IPS DF 19.7 (cell line): Measurements from ENCODE around the gene SEC16A.

Source experiments
- DNase-seq: peaks from one replicate; pipeline ENCODE4 v3.0.0-alpha.2; 2013; ENCODE audit warnings: low read depth, low spot score

The SEC16A gene

DNA sequence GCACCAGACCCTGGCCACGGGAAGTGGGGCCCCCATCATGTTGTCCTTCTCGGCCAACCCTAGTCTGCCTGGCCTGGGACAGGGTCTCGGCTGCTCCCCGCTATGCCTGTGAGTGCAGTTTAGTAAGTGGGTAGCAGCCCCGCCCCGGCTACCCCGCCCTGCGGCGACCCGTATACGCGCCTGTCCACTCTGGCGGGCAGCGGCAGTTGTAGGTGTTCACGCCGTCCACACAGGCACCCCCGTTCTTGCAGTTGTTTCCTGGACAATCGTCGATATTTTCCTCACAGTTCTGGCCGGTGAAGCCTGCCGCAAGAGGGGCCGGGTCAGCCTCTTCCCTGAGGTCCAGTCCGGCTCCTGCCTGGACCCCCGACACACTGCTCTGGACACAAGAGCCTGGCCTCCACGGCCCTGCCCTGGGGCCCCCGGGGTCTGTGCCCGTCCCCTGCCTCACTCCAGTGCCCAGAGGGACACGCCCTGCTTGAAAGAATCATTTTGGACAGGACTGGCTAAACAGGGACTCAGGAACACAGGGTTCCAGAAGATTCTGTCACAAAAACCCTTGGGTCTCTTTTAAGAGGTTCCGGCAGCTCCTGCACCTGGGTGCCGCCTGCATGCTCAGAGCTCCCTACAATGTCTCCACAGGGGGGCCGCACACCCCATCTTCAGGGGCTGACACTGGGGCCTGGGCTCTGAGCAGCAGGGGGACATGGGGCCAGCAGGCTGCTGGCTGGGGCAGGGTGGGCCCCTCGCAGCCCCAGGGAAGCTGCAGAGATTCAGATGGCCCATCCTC lies 36.6 kb upstream of the SEC16A start:
- no peak for DNase-seq

DNA sequence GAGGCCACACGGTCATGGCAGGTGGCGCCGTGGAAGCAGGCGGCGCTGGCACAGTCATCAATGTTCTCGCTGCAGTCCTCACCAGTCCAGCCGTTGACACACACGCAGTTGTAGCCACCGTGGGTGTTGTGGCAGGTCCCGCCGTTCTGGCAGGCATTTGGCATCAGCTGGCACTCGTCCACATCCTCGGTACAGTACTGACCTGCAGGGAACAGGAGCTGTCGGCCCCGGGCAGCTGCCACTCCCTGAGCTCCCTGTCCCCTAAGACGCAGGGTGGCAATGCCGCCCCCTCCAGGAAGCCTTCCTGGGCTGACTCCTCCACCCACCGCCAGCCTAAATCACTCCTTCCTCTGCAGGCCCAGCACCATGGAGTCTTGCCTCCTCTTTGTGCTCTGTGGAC lies 35.8 kb upstream of the SEC16A start:
- no peak for DNase-seq

DNA sequence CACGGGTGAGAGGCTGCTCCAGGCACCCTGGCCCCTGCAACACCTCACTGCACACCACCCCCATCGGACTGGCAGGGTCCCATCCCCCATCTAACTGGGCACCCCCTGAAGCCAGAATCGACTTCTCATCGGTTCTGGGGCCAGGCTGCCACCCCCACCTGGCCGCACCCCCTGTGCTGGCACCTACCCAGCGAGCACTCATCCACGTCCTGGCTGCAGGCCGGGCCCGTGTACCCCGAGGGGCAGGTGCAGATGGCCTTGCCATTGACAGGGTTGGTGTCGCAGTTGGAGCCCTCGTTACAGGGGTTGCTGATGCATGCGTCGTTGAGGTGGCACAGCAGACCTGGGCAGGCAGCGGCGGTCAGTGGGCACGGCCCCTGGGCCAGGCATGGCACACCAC lies 35.1 kb upstream of the SEC16A start:
- DNase-seq, result no peak

DNA sequence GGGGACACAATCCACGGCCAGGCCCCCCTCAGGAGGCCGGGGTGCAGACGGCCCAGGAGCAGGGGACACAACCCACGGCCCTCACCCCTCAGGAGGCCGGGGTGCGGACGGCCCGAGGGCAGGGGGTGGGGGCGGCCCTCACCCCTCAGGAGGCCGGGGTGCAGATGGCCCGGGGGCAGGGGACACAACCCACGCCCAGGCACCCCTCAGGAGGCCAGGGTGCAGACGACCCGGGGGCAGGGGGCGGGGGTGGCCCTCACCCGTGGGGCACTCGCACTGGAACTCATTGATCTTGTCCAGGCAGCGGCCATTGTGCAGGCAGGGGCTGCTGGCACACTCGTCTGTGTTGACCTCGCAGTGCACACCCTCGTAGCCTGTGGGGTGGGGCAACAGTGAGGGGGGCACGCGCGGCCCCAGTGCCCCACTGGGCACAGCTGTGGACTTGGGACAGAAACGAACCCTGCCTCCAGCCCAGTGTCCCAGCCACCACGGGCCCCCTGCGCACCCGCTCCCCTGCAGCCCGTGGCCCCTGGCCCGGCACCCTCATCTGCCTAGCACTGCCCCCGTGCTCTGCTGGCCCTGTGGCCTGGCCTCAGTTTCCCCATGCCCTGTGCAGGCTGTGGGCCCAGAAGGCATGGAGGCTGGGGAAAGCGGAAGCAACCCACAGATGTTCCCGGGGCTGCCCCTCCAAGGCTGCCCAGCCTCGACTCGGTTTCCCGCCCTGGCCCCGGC lies 34.3 kb upstream of the SEC16A start:
- no peak for DNase-seq

DNA sequence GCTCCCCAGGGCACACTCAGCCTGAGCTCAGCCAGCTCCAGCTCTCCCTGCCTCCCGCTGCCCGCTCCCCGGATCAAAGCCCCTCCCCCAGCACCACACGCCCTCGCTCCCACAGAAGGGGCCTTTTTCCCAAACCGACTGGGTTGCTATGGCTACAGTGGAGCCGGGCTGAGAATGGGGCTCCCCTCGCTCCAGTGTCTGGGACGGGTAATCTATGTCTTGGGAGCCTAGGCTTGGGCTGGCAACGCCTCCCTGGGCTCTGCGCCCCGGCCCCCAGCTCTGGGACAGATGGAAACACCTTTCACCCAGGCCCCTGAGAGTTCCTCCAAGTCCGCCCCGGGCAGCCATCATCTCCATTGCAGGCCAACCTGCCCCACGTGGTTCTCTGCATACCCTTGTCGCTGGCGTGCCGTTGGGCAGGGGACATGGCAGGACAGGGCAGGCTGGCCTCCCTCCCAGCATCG lies 33.4 kb upstream of the SEC16A start:
- no peak for DNase-seq

DNA sequence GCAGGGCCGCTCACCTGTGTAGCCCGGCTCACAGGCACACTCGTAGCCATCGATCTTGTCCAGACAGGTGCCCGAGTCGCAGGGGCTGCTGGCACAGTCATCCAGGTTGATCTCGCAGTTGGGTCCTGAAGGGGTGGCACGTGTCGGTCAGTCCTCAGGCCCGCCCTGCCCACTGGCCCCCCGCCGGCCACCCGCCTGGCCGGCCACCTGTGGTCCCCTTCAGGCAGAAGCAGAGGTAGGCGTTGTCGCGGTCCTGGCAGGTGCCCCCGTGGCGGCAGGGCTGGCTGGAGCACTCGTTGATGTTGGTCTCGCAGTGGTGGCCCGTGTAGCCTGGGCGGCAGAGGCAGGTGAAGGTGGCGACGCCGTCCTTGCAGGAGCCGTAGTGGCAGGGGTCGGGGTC lies 32.4 kb upstream of the SEC16A start:
- no peak for DNase-seq

DNA sequence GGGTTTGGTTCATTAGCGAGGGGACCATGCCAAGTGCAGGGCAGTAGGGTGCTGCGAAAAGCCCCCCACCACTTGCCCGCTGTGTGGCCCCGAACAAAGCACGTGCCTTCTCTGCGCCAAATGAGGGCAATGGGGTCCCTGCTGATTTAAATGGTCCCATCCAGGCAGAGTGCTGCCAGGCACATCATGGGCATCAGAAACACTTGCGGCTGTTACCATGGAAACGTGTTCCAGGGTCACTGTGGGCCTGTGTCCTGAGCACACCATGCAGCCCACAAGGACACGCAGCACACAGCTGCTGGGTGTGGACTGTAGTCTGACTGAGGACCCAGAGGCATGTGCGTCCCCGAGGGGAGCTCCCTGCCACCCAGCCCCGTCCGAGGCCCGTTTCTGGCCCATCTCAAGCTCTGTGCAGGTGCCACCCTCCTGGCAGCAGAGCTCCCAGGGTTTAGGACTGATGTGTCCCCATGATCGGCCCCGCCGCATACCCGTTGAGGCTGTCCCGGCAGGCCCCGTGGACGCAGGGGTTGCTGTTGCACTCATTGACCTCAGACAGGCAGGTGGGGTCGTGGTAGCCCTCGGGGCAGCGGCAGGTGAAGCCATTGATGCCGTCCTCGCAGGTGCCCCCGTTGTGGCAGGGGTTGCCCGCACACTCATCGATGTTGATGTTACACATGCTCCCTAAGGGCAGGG lies 31.3 kb upstream of the SEC16A start:
- DNase-seq, result no peak

DNA sequence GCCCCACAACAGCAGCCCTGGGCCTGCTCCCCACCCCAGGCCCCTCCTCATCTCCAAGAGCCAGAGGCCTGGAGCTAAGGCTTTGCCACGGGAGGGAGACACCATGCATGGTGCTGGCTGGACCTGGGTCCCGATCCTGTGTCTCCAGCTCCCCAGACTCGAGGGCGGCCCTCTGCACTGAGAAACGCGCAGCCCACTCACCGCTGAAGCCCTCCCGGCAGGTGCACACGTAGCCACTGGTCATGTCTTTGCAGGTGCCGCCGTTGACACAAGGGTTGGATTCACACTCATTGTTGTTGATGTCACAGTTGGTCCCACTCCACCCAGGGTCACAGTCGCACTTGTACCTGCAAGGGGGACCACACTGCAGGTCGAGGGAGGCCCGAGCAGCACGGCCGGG lies 30.4 kb upstream of the SEC16A start:
- no peak for DNase-seq

DNA sequence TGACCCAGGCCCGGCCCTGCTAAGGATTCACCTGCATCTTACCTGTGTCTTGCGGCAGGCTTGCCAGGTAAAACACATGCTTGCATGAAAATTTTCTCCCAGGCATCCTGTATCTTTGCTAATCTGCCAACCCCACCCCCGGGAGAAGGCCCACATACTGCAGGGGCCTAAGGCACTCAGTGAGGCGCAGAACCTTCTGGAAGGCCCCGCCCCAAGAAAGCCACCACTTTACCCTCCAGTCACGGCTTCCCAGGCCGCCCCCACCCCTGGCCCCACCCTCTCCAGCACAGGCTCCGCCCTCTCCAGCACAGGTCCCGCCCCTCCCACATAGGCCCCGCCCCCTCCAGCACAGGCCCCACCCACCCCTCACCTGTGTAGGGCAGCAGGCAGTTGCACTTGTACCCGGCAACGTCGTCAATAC lies 29.8 kb upstream of the SEC16A start:
- DNase-seq, result no peak

DNA sequence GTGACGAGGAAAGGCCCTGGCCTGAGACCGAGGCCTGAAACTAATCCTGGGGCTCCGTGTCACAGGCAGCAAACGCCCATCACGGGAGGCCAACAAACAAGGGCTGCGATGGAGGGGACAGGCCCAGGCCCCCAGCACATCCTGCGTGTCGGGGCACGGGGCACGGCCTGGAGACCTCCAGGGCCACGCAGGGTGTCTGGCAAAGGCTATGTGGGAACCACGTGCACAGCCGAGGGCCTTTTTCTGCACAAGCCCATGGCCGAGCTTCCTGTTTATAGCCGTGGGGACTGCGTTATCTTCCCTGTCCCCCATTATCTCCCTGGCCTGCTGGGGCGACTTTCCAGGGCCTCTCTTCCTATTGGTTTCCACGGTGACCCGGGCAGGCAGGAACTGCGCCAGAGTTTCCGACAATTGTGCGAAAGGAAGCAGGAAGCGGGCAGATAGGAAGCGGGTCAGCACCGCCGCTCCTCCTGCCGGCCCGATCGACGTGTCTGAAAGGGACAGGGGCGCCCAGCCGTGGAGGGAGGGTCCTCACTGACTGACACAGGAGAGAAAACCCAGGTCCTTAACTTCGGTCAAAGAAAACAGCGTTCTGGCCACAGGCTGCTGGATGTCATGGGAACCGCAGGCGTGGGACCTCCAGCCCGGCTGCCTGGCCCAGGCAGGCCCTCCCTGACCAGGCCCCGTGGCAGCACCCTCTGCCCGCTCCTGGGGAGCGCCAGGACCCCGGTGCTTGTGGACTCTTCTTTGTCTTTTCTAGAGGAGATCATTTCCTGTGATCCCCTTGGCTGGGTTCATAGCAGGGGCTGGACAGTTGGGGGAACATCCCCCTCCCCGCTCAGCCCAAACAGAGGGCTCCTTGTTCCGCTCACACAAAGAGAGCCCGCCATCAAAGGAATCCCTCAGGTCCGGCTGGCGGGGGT lies 29.1 kb upstream of the SEC16A start:
- no peak for DNase-seq

DNA sequence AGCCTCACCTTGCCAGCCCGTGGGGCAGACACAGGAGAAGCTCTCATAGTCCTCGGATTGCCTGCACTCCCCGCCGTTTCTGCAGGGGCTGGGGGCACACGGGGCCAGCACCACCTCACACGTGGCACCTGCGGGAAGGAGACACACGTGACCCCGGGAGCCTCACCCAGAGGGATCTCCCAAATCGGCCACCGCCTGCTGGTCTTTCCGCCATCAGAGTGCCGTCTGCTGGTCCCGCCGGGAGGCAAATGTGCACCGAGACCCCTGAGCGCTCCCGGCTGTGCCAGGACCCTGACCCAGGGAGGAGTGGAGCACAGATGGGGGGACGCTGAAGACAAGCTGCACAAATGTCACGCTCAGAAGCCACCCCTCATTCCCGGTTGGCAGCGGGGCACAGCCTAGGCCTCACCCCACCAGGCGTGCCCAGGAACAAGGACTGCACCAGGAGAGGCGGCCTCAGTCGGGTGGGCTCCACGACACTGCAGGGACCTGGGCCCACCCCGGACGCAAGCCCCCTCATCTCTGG lies 28.4 kb upstream of the SEC16A start:
- no peak for DNase-seq

DNA sequence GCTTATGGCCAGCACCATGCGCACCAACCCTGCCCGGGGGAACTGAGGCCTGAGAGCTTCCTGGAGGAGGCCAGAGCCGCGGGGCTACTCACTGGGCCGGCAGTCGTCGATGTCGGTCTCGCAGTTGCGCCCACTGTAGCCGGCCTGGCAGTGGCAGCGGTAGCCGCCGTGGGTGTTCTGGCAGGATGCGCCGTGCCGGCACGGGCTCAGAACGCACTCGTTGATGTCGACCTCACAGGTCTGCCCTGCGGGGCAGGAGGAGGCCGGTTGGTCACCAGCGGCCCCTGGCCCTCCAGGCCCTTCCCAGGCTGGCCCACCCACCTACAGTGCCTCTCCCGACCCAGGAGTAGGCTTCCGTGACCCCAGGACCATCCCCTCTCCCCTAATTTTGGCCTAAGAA lies 27.7 kb upstream of the SEC16A start:
- DNase-seq, result no peak

DNA sequence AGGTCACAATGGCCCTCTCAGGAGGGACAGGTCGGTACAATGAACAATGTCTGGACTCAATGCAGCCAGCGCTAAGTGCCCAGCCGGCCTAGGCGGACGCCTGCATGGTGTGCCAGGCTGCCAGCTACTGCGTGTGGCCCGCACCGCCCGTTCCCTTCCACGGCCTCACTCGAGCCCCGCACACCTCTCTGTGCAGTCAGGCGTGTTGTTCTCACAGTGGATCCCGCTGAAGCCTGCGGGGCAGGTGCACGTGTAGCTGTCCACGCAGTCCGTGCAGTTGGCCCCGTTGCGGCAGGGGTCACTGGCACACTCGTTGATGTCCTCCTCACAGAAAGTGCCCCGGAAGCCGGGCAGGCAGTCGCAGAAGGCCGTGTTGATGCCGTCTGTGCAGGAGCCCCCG lies 26.7 kb upstream of the SEC16A start:
- DNase-seq, result no peak

DNA sequence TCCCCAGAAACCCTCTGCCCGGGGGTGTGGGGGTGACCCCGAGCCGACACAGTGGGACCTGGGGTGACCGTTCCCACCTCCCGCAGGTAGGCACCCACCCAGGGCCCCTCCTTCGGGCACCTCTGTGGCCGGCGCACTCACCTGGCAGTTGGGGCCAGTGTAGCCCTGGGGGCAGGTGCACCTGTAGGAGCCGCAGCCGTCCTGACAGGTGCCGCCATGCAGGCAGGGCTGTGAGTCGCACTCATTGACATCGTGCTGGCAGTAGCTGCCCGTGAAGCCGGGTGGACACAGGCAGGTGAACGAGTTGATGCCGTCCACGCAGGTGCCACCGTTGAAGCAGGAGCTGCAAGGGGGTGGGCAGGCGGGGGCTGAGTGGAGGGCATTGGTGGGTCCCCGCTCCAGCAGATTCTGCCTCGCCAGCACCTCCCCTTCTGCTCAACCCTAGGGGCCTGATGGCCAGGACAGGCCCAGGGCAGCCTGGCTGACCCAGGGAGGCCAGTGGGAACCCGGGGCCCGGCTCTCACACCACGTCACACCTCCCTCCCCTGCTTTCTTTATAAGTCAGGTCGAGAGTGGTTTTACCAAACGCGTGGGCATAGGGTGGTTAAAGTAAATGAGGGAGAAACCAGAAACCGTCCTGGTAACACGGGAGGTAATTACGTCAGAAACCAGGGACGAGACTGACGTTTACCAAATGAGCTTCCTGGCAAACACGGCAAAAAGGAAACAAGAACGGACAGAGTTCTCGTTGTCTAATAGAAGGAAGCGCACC lies 26.1 kb upstream of the SEC16A start:
- no peak for DNase-seq

DNA sequence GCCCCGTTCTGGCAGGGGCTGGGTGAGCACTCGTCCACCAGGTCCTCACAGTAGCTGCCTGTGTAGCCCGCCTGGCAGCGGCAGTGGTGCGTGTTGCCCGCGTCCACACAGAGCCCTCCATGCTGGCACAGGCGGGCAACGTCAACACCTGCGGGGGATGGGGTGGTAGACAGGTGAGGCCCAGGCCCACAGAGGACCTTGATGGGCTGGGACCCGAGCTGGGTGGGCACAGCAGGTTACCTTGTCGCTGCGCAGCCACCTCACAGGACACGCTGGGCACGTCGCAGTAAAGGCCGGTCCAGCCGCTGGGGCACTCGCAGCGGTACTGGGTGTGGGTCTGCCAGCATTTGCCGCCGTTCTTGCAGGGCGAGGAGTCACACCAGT lies 25.1 kb upstream of the SEC16A start:
- no peak for DNase-seq

DNA sequence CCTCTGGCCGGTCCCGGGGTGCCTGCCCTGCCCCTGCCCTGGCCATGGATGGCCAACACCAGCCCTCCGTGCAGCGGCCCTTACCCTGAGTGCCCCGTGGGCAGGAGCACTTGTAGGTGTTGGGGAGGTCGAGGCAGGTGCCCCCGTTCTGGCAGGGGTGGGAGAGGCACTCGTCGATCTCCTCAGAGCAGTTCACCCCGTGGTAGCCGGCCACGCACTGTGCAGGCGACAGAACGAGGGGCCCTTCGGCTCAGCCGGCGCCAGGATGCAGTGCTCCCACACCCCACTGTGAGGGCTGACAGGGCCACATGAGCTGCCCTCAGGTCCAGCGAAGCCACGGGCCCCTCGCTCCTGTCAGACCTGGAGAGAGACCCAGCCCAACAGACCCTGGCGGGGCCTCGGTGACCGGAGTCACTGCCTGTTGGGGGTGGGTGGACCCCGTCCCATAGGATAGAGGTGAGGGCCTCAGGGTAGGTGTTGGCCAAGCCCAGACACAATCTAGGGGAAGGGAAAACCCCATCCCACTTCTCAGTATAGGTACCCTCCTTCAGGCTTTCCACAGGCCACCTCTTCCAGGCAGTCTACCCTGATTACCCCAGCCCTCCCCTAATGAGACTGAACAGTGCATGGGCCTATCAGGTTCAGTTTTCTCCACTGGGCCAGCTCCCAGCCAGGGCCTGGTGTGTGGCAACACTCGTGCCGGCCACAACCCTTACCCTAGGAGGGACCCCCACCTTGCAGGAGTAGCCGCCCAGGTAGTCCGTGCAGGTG lies 24.6 kb upstream of the SEC16A start:
- no peak for DNase-seq

DNA sequence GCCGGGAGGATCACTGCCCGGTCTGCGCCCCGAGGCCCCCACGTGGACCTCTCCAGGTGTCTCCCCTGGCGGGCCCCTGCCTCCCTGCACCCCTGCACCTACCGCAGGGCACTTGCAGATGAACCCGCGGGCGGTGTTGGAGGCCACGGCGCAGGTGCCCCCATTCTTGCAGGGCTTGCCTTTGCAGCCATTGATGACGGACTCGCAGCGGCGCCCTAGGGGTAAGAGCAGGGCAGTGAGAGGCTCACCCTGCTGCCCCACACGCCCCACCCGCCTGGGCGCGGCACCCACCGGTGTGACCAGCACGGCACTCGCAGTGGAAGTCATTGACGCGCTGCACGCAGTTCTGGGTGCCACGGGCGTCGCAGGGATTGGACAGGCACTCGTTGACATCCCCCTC lies 23.6 kb upstream of the SEC16A start:
- DNase-seq, result no peak

DNA sequence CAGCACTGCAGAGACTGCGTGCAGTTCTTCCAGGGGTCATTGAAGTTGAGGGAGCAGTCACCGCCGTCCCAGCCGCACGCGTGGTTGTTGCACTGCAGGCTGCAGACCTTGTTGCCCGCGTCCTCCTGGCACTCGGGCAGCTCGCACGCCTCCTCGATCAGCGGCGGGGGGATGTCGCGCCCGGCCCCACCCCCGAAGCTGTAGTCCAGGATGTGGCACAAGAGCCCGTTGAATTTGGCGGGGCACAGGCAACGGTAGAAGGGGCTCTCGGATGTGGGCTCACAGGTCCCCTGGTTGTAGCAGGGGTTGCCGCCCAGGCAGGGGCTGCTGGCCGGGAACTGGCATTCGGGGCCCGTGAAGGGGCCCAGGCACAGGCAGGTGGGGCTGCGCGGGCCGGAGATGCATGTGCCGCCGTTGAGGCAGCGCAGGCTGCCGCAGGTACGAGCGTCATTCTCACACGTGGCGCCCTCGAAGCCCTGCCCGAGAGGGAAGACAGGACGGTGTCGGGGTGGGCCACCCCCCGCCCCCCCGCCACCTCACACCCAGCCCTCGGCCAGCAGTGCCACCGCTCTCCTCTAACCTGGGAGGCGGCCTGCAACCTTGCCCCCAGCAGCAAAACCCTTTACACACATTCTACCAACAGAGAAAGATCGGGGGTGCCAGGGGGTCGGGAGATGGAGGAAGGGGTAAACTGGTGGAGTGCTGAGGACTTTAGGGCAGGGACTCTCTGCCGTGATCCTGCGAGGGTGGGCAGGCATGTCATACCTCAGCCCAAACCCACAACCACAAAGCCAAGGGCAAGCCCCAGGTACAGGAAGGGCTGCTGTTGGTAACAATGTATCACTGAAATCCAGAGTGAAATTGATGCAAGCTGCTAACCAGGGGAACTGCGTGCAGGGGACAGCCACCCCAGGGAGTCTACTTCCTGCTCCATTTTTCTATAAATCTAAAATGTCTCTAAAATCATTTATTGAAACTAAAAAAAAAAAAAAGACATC lies 22.9 kb upstream of the SEC16A start:
- DNase-seq, result no peak
